ENCODE results near the gene BLVRA. TPM values are rescaled to one million over a fixed set of nuclear protein-coding genes. Genes with fewer than 3 reads are reported as not detected.

Gene BLVRA
- total and polyA plus RNA-seq, 5 donors: 29.5 to 57.4 (median 47.9) TPM

DNA sequence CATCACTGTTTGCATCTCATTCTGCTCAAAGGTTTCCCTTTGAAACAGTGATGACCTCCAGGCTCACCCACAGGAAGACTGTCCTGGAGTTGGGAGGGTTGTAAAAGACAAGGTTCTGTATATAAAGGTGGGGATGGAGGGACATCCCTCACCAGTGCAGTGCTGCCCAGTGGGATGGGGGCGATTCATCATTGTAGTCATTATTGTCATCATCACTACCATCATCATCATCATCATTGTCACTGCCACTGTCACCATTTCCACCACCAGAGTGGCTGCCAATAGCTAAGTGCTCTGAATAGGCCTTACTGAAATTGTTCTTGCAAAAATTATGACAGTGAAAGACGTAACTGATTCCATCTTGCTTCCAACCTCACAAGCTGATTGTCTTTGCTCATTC lies 86.2 kb downstream of the BLVRA start:
- WGBS: 79% methylated on average over 2 of the region's 2 CpGs
- Histone ChIP-seq H3K4me3 (ENCODE audit: low read length) (no peak overlapping the region), H3K27ac (ENCODE audit: low read length) (no peak overlapping the region), H3K27me3 (ENCODE audit: control insufficient read depth, insufficient read depth) (no peaks in the 10 kb centered on the region), H3K4me1 (ENCODE audit: control insufficient read depth, insufficient read depth, low read length) (no peaks in the 10 kb centered on the region), H3K9me3 (ENCODE audit: control insufficient read depth, low read length) (no peaks in the 10 kb centered on the region)
- DNase-seq: no peak
- intact Hi-C loops (cut with DNase I): loop anchor here in 1 of 4 donors (10.0 kb wide), 1 partner anchor 270 kb away; no protein-coding TSS in a partner anchor
- no peak for ATAC-seq

GRCh38 chr7:43847496-43847895 lies 89.0 kb downstream of the BLVRA start:
- WGBS: 71% methylated on average over 4 of the region's 4 CpGs
- H3K4me1 ChIP-seq (ENCODE audit: control insufficient read depth, insufficient read depth, low read length): no peaks in the 10 kb centered on the region
- H3K27ac ChIP-seq (ENCODE audit: low read length): no peak overlapping the region
- H3K9me3 ChIP-seq (ENCODE audit: control insufficient read depth, low read length): peaks cover 2% of the 10 kb centered on the region
- H3K4me3 ChIP-seq (ENCODE audit: low read length): no peak overlapping the region
- no peak for ATAC-seq
- DNase-seq: no peak
- no peaks in the 10 kb centered on the region for H3K27me3 ChIP-seq (ENCODE audit: control insufficient read depth, insufficient read depth)
- intact Hi-C loops (cut with DNase I): loop anchor here in 1 of 4 donors (10.0 kb wide), 1 partner anchor 273 kb away; no protein-coding TSS in a partner anchor

DNA sequence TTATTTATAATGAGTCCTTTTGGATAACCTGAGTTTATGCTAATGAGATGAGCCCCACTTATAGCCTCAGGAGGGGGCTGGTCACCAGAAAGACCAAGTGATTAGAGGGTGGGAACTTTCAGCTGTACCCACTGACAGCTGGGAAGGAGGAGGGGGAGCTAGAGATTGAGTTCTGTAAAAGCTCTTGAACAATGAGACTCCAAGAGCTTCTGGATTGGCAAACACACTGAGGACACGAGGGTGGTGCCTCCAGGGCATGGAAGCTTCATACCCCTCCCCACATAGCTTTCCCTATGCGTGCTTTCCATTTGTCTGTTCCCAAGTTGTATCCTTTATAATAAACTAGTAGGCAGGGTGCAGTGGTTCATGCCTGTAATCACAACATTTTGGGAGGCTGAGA lies 90.6 kb downstream of the BLVRA start:
- 59% methylated on average over 2 of the region's 2 CpGs for WGBS
- intact Hi-C loops (cut with DNase I): loop anchor here in 1 of 4 donors (10.0 kb wide), 1 partner anchor 274 kb away; no protein-coding TSS in a partner anchor
- ATAC-seq (no peak), DNase-seq (no peak)
- Histone ChIP-seq H3K4me3 (ENCODE audit: low read length) (no peak overlapping the region), H3K4me1 (ENCODE audit: control insufficient read depth, insufficient read depth, low read length) (no peaks in the 10 kb centered on the region), H3K27me3 (ENCODE audit: control insufficient read depth, insufficient read depth) (no peaks in the 10 kb centered on the region), H3K9me3 (ENCODE audit: control insufficient read depth, low read length) (peaks cover 2% of the 10 kb centered on the region), H3K27ac (ENCODE audit: low read length) (no peak overlapping the region)

GRCh38 chr7:43850348-43851116 lies 92.1 kb downstream of the BLVRA start:
- ATAC-seq: no peak
- Histone ChIP-seq H3K4me3 (ENCODE audit: low read length) (no peak overlapping the region), H3K4me1 (ENCODE audit: control insufficient read depth, insufficient read depth, low read length) (no peaks in the 10 kb centered on the region), H3K27ac (ENCODE audit: low read length) (no peak overlapping the region), H3K27me3 (ENCODE audit: control insufficient read depth, insufficient read depth) (no peaks in the 10 kb centered on the region), H3K9me3 (ENCODE audit: control insufficient read depth, low read length) (peaks cover 2% of the 10 kb centered on the region)
- intact Hi-C loops (cut with DNase I): no loop called here
- DNase-seq: no peak
- WGBS: 90% methylated on average over 5 of the region's 5 CpGs

- DNase-seq (no peak), ATAC-seq (no peak)
- Histone ChIP-seq H3K4me1 (ENCODE audit: control insufficient read depth, insufficient read depth, low read length) (no peaks in the 10 kb centered on the region), H3K27me3 (ENCODE audit: control insufficient read depth, insufficient read depth) (no peaks in the 10 kb centered on the region), H3K4me3 (ENCODE audit: low read length) (no peak overlapping the region), H3K9me3 (ENCODE audit: control insufficient read depth, low read length) (peaks cover 2% of the 10 kb centered on the region), H3K27ac (ENCODE audit: low read length) (no peak overlapping the region)
- WGBS: 86% methylated on average over 2 of the region's 2 CpGs
- intact Hi-C loops (cut with DNase I): no loop called here
These were observed 93.3 kb downstream of the BLVRA start for GRCh38 chr7:43851805-43852204.

DNA sequence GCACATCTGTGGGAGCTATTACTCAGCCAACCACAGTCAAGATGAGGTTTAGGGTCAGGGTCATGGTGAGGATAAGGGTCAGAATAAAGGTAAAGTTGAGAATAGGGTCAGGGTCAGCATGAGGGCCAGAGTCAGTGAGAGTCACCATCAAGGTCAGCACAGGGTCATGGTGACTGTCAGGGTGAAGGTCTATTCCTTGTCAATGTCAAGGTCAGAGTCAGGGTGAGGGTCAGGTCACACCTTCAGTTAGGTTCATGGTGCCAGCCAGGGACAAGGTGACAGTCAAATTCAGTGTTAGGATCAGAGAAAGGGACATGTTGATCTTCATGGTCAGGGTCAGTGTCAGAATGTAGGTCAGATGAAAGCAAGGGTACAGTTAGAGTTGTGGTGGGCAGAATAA lies 96.7 kb downstream of the BLVRA start:
- Histone ChIP-seq H3K4me3 (ENCODE audit: low read length) (no peak overlapping the region), H3K27ac (ENCODE audit: low read length) (no peak overlapping the region), H3K4me1 (ENCODE audit: control insufficient read depth, insufficient read depth, low read length) (no peaks in the 10 kb centered on the region), H3K27me3 (ENCODE audit: control insufficient read depth, insufficient read depth) (no peaks in the 10 kb centered on the region), H3K9me3 (ENCODE audit: control insufficient read depth, low read length) (peaks cover 2% of the 10 kb centered on the region)
- intact Hi-C loops (cut with DNase I): no loop called here
- DNase-seq (no peak), ATAC-seq (no peak)

- Histone ChIP-seq H3K9me3 (ENCODE audit: control insufficient read depth, low read length) (no peaks in the 10 kb centered on the region), H3K27me3 (ENCODE audit: control insufficient read depth, insufficient read depth) (no peaks in the 10 kb centered on the region), H3K27ac (ENCODE audit: low read length) (no peak overlapping the region), H3K4me1 (ENCODE audit: control insufficient read depth, insufficient read depth, low read length) (no peaks in the 10 kb centered on the region), H3K4me3 (ENCODE audit: low read length) (no peak overlapping the region)
- intact Hi-C loops (cut with DNase I): no loop called here
- no peak for ATAC-seq
- DNase-seq: no peak
- 94% methylated on average over 4 of the region's 4 CpGs for WGBS
These were observed 97.8 kb downstream of the BLVRA start for GRCh38 chr7:43856316-43856715.

Other genes starting within 250 kb of the BLVRA start
- gene STK17A, start 175.6 kb upstream of the BLVRA start, total RNA-seq: 10 to 100 TPM; 15.7 to 43.3 (median 35.0) TPM
- 22.1 TPM for gene STK17A, start 175.6 kb upstream of the BLVRA start, polyA plus RNA-seq
- gene COA1, start 29.2 kb upstream of the BLVRA start, total RNA-seq: 10 to 100 TPM; 53.3 to 66.3 (median 60.6) TPM
- 78.6 TPM for gene COA1, start 29.2 kb upstream of the BLVRA start, polyA plus RNA-seq
- 100 to 1,000 TPM; 120 to 174 (median 160) TPM for gene MRPS24, start 110.8 kb downstream of the BLVRA start, total RNA-seq
- 272 TPM for gene MRPS24, start 110.8 kb downstream of the BLVRA start, polyA plus RNA-seq
- 10 to 100 TPM; 37.7 to 43.6 (median 38.5) TPM for gene URGCP, start 147.9 kb downstream of the BLVRA start, total RNA-seq
- gene URGCP, start 147.9 kb downstream of the BLVRA start, polyA plus RNA-seq: 26.5 TPM
- 10 to 100 TPM; 40.6 to 53.4 (median 44.4) TPM for gene UBE2D4, start 167.8 kb downstream of the BLVRA start, total RNA-seq
- gene UBE2D4, start 167.8 kb downstream of the BLVRA start, polyA plus RNA-seq: 48.7 TPM
- under 1 TPM in 1 of 4 donors, not detected in 3; 0.14 TPM for gene SPDYE1, start 239.2 kb downstream of the BLVRA start, total RNA-seq
- 0.02 TPM for gene SPDYE1, start 239.2 kb downstream of the BLVRA start, polyA plus RNA-seq

Measured in right cardiac atrium (tissue), 5 donors.